Central memory CD4-positive, alpha-beta T cell (primary cell): ENCODE measurements around the gene PPP2R5D.
"Not testable (repeated sequence)": the region's sequence is repeated elsewhere in the genome, so short reads cannot be mapped to it uniquely, and the experiment has no call there.

Experiments
- DNase-seq: peaks from one replicate; pipeline ENCODE4 v3.0.0; 2022

PPP2R5D gene

DNA sequence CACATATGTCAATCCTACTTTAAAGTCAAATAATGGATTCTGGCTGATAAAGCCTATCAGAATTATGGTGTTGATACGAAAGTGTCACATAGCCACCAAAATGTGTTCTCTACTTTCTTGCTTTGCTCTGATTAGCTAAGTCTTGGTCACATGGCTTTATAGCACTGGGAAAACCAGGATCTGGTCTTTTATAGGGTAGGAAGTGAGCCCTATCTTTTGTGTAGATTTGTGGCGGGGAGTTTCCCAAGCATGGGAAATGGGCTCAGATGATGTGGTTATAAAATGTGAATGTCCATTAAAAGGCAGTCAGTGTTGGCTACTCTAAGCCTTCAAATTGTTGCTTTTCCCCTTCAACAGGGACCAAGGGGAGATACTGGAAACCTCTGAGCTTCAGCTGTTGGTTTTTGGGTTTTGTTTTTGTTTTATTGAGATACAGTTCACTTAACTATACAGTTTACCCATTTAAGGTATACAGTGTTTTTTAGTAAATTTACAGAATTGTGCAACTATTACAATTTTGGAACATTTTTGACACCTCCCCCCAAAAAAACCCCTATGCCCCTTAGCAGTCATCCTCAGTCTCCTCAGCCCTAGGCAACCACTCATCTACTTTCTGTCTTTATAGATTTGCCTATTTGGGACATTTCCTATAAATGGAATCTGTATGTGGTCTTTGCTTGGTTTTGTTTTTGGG lies 49.3 kb downstream of the PPP2R5D start:
- DNase-seq = no peak

DNA sequence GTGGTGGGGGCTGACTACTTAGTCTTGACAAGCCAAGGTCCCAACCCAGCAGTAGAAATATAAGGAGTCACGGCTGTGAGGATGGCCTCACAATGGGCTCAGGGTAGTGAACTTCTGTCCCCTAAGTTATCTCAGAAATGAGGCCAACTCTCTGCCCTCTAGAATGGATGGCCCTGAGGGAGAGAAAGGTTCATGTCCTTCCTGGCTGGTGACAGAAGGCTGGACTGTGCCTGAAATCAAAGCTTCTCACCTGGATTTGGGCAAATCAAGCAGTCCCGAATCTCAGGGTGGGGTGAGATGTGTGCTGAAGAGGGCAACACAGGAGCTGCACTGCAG lies 49.8 kb downstream of the PPP2R5D start:
- DNase-seq = no peak

DNA sequence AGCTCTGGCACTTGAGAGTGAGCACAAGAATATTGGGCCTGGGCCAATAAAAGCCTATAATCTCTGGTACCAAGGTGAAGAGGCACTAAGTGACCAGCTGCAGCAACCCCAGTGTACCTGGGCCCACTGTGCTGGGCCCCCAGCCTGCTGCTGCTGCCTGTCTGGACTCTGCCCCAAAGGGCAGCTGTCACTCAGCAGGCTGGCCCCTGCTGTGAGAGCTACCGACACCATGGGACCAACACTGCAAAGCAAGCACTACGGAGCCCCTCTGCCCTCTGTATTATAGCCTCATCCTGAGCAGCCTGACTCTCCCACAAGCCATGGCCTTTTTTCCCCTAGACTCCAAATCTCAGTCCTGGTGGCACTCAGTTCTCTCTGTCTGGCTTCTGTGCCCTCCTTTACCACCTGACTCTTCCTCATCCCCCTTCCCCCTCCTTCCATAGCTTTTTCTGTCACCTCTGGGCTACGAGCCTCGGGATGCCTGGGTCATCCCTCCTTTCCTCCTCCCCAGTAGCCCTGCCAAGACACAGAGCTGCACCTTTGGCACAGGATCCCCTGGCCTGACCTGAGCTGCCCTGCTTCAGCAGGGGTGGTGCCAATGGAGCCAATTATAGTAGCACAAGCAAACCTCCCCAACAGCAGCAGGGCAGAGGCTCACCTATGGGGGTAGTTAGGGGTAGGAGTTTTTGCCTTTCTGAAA lies 51.3 kb downstream of the PPP2R5D start:
- no peak for DNase-seq

DNA sequence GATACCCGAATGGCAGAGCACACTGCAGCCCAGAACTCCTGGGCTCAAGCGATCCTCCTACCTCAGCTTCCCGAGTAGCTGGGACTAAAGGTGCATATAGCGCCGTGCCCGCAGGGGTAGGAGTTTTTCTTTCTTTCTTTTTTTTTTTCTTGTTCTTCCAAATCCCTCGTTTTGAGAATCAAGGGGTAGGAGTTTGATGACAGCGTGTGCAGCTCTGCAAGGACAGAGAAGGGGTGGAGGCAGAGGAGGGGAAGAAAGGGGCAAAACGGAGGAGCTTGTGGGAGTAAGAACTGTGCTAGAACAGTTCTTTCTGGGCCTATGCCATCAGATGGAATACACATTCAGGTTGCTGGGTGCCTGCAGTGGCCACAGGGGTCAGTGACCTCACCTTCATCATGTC lies 52.3 kb downstream of the PPP2R5D start:
- DNase-seq = no peak

DNA sequence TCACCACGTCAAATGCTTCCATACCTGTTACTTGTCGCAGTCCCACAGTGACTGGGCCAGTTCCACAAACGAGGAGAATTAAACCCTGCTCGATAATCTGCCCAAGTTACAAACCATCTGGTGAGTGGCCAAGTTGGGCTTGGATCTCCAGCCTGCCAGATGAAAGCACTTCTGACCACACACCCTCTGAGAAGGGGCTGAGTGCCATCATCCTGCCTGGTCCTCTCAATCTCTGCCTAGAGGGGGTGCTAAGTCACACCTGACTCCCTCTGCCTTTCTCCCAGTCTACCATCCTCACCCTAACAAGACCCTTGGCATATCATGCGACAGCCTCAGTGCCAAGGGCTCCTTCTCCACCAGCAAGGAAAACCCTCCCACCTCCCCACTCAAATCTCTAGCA lies 52.8 kb downstream of the PPP2R5D start:
- DNase-seq = no peak

DNA sequence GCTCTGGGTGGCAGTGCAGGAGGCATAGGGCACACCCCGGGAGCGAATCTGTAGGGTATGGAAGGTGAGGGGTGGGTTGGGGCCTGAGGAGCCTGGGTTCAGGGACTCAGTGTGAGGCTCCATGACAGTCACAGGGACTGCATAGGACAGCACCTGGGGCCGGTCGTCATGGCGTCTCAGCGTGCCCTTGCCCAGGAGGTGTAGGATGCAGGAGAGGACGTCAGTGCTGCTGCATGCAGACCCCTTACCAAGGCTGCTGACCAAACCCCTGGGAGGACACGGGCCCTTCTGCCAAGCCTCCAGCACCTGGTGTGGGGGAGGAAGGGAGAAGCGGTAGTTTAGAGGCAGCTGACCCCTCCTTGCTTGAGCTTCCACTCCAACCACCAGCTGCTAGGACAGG lies 53.3 kb downstream of the PPP2R5D start:
- DNase-seq = no peak

DNA sequence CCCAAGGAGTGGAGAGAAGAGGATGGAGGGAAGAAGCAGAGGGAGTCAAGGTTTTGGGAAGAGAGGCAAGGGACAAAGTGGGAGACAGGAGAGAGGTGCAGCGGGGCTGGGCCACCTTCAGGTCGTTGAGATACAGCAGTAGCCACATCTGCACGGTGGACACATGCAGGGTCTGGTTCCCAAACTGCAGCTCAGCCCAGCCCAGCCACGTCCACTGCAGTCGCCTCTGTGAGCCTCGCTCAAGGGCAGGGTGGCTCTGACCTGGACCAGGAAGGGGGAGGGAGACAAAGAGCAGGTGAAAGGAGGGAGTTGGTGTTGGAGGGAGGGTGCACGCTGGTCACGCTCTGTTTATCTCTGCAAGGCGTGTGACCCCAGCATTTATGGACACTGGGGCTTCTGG lies 54.4 kb downstream of the PPP2R5D start:
- no peak for DNase-seq

DNA sequence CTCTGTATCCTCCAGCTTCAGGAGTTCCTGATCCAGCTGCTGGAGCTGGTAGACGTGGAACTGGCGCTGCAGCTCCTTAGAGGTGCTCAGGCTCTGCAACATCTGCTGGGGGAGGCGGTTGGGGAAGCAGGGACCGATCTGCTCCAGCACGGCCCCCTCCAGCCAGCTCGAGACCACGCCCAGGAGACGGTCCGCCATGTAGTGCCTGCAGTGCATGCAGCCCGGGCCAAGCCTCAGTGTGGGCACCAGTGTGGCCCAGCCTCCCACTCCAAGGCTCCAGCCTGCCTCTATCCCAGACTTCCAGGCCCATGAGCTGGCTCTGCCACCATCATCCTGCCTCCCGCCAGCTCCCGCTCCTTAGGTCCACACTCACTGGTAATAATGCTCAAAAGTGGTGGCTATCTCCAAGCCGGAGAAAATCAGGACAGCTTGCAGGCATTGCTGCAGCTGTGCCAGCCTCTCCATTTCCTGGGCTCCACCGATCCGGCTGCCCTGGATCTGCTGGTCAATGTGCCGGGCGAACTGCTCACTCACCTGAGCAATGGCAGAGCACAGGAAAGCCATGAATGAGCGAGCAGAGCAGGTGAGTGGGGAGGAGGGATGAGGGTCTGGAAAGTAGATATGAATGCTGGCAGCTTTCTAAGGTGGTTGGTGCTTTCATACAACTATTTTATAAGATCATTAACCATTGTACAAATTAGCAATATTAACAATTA lies 56.3 kb downstream of the PPP2R5D start:
- no peak for DNase-seq

DNA sequence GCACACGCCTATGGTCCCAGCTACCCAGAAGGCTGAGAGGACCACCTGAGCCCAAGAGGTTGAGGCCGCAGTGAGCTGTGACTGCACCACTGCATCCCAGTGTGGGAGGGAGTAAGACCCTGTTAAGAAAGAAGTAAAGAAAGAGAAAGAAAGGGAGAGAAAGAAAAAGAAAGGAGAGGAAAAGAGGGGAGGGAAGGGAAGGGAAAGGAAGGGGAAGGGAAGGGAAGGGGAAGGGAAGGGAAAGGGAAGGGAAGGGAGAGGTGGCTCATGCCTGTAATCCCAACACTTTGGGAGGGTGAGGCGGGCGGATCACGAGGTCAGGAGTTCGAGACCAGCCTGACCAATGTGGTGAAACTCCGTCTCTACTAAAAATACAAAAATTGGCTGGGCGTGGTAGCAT lies 57.1 kb downstream of the PPP2R5D start:
- DNase-seq = not testable (repeated sequence)

DNA sequence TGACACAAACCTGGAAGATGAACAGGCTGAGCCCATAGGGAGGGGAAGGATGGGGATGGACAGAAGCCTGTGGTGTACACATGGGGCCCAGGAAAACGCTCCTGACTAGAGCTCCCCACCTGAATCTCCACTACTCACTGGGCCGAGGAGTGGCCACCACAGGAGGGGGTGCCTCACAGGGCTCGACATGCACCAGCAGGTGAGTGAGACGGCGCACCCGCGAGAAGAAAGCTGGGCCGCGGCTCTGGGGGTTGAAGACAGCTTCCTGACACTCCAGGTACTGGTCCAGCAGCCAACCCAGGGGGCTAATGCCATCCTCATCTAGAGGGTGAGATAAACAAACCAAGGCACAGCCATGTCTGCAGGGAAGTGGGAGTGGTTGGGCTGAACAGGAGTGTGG lies 58.9 kb downstream of the PPP2R5D start:
- DNase-seq = no peak

DNA sequence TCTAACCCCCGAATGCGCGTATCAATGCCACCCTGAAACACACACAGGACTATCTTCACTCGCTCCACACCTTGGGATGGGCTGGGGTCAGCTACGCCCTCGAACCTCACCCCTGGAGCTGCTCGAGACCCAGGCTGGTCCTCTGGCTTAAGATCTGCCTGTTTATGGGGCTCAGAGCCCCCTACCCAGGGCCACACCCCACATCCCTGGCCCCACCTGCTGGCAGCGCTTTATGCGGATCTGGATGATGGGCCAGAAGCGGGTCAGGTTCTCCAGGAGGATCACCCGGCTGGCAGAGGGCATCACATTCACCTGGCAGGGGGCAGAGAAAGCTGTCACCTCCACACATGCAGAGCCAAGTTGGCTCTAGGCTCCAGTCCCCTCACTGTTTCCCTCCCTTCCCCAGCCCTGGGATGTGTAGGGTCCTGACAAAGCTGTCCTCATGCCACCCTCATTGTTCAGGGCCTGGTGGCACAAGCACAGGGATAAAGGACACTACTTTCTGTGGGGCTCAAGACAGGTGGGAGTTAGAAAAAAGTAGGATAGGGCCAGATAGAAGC lies 61.1 kb downstream of the PPP2R5D start:
- no peak for DNase-seq

DNA sequence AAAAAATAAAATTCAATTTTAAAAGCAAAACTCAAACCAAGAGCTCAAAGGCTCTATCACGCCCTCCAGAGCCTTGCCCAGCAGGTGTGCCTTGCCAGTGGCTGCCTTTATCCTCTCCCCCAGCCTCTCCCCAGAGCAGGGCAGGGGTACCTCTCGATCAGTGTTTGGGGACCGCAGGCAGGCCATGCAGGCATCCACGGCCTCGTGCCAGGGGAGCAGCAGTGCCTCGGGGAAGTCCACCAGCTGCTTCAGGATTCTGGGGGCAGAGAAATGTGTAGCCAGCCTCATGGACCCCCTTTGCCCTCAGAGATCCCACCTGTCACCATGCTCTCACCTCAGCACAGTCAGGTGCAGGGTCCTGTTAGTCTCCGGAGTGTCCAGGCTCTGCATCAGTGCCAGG lies 63.6 kb downstream of the PPP2R5D start:
- no peak for DNase-seq

DNA sequence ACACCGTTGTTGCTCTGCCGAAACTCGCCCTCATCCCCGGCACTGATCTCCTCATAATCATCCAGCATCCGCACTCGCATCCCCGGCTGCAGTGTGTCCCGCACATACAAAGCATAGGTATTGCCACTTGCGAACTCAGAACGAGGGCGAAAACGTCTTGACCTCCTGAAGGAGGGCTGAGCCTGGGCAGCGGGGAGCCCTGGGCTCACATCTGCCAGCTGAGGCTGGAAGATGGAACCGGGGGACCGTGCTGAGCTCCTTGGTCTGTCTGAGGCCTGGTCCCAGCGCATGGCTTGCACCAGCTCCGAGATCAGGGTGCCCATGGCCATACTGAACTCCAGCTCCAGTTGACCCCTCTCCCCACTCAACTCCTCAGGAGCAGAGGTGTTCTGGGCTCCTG lies 66.6 kb downstream of the PPP2R5D start:
- no peak for DNase-seq

DNA sequence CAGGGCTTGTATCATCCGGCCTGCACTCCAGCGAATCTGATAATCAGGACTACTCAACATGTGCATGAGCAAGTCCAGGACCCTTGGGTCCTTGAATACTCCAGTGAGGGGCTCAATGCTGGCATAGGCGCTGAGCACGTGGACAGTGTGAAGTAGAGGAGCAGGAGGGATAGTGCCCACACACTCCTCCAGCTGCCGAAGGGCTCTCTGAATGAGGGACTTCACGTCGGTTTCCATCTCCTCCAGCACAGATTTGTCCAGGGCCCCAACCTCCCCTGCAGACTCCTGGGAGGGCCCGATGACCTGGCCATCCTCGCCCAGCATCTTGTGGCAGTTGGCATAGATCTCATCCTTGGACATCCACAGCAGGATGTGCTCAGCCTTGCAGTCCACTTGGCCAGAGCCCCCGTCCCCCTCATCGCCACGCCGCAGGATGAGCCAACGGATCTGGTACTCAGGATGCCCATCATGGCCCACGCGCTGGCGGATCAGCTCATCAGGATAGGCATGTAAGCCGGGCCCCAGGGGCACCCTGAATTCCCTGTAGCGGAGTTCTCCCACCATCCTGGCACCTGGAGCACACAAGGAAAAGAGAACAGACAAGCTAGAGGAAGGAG lies 68.0 kb downstream of the PPP2R5D start:
- DNase-seq = no peak

DNA sequence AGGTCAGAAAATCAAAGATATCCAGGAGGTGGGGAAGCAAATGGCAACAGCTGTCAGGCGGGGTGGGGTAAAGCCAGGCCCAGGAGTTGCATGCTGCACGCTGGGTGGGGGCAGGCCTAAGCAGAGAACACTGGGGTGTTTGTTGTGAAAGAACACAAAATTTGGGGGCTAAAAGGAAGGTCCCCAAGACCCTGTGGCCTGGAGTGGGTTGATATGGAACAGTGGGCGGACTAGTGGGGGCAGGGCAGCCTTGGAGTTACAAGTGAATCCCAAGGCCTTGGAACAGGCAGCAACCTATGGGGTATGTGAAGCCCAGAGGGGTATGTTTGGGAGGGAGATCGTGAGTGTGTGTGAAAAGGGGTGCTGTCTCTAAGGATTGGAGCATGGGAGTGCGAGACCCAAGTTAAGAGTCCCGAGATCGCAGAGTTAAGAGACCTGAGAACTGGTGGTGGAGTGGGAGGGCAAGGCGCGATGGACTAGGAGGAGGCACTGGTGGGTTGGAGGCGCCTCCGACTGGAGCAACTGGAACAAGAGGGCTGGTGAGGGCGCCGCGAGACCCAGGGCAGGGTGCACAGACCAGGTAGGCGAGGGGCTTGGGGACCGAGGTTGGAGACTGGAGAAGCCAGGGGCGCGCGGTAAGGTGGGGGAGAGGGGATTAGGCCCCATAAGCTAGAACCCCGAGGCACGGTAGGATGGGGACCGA lies 68.6 kb downstream of the PPP2R5D start:
- DNase-seq = no peak

DNA sequence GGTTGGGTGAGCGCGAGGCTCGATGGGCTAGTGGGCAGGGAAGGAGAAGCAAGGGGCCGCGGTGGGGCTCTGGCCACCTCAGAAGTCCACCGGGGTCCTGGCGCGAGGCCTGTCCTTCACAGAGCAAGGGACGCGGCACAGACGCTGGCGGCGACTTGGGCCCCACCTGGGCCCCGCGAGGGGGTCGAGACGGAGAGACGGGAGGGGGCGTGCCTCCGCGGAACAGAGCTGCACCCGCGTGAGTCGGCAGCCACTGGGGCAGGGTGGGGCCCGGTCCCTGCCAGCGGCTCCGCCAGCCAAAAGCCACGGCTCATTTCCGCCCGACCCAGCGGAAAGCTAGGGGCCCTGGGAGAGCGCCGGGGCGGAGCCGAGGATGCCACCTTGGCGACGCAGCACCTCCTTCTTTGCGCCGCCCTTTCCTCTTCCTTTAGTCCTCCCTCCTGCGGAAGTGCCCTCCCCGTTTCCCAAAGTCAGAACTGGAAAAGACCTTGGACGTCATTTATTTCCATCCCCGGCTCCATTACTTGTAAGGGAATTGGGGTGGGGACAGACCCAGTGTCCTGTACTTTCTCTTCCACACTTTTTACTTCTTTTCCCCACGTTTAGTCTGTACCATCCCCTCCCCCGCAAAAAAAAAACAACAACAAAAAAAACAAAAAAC lies 69.3 kb downstream of the PPP2R5D start, which contains the start of gene CUL7:
TSS of gene CUL7 (minus strand) at position 307 of the 661 bp plus-strand sequence. CDS start 1,063 bp downstream, outside the sequence.
- peak; percentile 89 for DNase-seq

DNA sequence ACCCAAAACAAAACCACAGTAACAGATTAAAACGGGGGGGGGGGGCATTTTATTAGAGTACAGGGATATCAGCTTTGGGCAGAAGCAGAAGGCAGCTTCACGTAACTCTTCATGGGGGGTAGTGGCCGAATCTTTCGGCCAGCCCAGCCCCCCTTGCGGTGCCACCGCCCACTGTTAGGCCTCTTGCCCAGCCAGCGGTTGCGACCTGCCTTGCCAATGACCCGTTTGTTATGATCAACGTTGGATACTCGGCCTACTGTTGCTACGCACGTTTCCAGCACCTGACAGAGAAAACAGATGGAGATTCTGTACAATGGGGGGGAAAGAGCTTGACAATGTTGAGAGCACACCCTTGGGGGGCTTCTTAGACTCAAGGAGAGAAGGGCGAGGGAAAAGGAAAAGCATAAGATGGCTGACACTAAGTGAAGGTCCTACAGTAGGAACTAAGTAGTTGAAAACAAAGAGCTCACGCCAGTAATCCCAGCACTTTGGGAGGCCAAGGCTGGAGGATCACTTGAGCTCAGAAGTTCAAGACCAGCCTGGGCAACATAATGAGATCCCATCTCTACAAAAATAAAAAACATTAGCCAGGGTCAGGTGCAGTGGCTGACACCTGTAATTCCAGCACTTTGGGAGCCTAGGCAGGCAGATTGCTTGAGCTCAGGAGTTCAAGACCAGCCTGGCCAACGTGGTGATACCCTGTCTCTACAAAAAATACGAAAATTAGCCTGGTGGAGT lies 70.0 kb downstream of the PPP2R5D start:
- DNase-seq = no peak

DNA sequence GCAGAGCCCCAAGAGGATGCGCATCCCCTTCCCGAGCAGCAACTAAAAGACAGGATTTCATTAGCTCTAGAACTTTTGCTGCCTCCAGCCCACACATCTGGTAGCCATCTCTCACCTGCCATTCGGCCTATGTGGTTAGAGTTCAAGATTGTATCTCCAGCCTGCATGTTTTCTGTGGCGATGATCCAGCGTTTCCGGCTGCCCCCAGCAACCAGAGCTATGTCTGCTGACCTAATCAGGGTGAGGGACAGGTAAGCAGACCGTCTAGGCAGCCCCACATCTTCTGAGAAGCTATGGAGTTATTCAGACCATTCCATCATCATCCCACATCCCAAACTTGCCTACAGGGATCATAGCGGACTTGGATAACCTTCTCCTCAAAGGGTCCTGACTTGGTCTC lies 71.6 kb downstream of the PPP2R5D start:
- DNase-seq = no peak

DNA sequence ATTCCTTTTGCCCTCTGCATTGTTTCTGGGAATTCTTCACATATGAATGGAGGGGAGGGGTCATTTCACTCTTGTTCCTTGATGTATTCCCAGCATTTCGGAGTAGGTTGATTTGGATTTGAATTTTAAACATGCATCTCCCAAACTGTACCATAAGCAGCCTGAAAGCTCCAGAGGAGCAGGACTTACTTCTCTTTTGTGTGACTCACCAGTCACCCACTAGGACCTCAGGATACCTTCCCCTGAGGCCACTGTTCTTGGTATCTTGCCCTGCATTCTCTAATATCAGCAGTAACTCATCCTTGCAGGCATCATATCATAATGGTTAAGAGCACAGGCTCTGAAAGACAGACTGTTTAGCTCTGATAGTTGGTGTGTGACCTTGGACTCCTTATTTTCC lies 74.2 kb downstream of the PPP2R5D start:
- DNase-seq = no peak

DNA sequence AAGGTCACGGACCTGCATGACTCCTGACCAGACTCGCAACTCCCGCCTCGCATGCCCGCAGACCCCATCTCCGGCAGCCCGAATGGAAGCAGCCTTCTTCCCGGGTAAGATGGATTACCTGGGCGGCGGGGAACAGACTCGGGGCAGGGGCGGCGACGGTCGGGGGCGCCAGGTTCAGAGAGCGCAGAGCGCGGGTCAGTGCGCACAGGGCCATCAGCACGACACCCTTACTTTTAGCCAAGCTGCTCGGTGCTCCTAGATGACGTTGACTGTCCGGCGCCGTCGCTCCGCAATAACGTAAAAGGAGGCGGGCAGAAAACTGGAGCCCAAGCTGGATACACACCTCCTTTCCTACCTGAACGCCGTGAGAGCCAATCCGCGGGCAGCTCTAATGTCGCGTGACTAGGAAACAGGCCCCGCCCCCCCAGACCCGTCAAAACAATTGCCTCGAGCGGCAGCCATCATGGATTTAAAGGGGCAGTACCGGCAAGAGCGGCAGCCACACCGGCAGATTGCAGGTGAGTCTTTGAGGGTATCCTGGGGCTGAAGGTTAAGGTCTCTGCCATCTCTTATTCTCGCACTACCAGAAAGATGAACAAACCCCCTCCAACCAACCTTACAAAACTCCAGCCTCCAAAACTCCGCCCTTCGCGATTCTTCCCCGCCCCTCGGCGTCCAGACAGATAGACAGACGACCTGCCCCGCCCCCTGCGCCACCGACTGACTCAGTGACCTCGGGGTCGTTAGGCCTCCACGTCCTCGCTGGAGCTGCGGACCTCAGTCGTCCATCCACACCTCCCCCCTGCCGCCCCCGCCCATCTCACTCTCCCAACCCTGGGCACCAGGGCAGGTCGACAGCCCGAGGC lies 75.0 kb downstream of the PPP2R5D start, which contains the start of the genes KLC4 and MRPL2:
TSS of gene KLC4 (plus strand) at position 464 of the 866 bp plus-strand sequence. CDS start 1,705 bp downstream, outside the sequence.
TSS of gene MRPL2 (minus strand) at position 267 of the 866 bp plus-strand sequence. CDS start at position 214, 53 bp downstream.
- DNase-seq = peak; percentile 95
